Stomach smooth muscle (tissue), 2 donors: ENCODE results near the gene MPPED1.

Experiments used
- H3K27ac ChIP-seq: one replicate; pipeline ENCODE4 v1.7.0; 2013; ENCODE audit warnings: mild to moderate bottlenecking, low read length, inconsistent platforms
- H3K27me3 ChIP-seq, 2 donors: one replicate each; pipeline ENCODE4 v1.7.0; 2013; ENCODE audit warnings: low read length in 2 of 2; ENCODE audit not compliant: insufficient read depth in 2 of 2, control insufficient read depth in 1 of 2
- H3K36me3 ChIP-seq, 2 donors: one replicate each; pipeline ENCODE4 v1.7.0; 2013; ENCODE audit warnings: low read length in 2 of 2; ENCODE audit not compliant: control insufficient read depth in 2 of 2, insufficient read depth in 2 of 2
- H3K4me1 ChIP-seq: one replicate; pipeline ENCODE4 v1.7.0; 2013; ENCODE audit warnings: low read length; ENCODE audit not compliant: control insufficient read depth, insufficient read depth
- H3K4me3 ChIP-seq, 2 donors: one replicate each; pipeline ENCODE4 v1.7.0; 2013; ENCODE audit warnings: low read length in 2 of 2
- H3K9ac ChIP-seq, 2 donors: one replicate each; pipeline ENCODE4 v1.7.0; 2013; ENCODE audit warnings: low read length in 2 of 2, mild to moderate bottlenecking in 1 of 2
- H3K9me3 ChIP-seq, 2 donors: one replicate each; pipeline ENCODE4 v1.7.0; 2013; ENCODE audit warnings: low read length in 2 of 2; ENCODE audit not compliant: control insufficient read depth in 2 of 2
- donor health status: healthy.
- donor health status: Pancreatic carcinoma.

MPPED1 gene

GRCh38 chr22:43478621-43479300, 66.9 kb downstream of the MPPED1 start:
- Histone ChIP-seq H3K27ac (no peak overlapping the region), H3K9ac (no peak overlapping the region), H3K36me3 (no peaks in the 10 kb centered on the region), H3K27me3 (peaks cover 0 to 8% of the 10 kb centered on the region in 2 donors), H3K9me3 (no peaks in the 10 kb centered on the region), H3K4me1 (no peaks in the 10 kb centered on the region), H3K4me3 (no peak overlapping the region)

GRCh38 chr22:43479301-43479950, 67.6 kb downstream of the MPPED1 start:
- Histone ChIP-seq H3K27ac (no peak overlapping the region), H3K36me3 (no peaks in the 10 kb centered on the region), H3K9ac (no peak overlapping the region)

GRCh38 chr22:43479962-43480361, 68.1 kb downstream of the MPPED1 start:
- H3K36me3 ChIP-seq: no peaks in the 10 kb centered on the region
- no peak overlapping the region for H3K9ac ChIP-seq
- H3K27me3 ChIP-seq: peaks cover 0 to 8% of the 10 kb centered on the region in 2 donors
- no peak overlapping the region for H3K27ac ChIP-seq
- no peaks in the 10 kb centered on the region for H3K9me3 ChIP-seq
- H3K4me3 ChIP-seq: no peak overlapping the region
- no peaks in the 10 kb centered on the region for H3K4me1 ChIP-seq

More at GRCh38 chr22:43479301-43479950, 67.6 kb downstream of the MPPED1 start:
- Histone ChIP-seq H3K27me3 (peaks cover 0 to 8% of the 10 kb centered on the region in 2 donors), H3K4me1 (no peaks in the 10 kb centered on the region), H3K9me3 (no peaks in the 10 kb centered on the region), H3K4me3 (no peak overlapping the region)

- H3K4me1 ChIP-seq: no peaks in the 10 kb centered on the region
Measured at GRCh38 chr22:43481568-43482317, 69.9 kb downstream of the MPPED1 start.

GRCh38 chr22:43482318-43482625, 70.5 kb downstream of the MPPED1 start:
- Histone ChIP-seq H3K9me3 (no peaks in the 10 kb centered on the region), H3K27ac (no peak overlapping the region), H3K36me3 (no peaks in the 10 kb centered on the region), H3K9ac (no peak overlapping the region), H3K4me3 (no peak overlapping the region), H3K27me3 (peaks cover 5 to 10% of the 10 kb centered on the region in 2 donors), H3K4me1 (no peaks in the 10 kb centered on the region)

More at GRCh38 chr22:43481568-43482317, 69.9 kb downstream of the MPPED1 start:
- peaks cover 5 to 12% of the 10 kb centered on the region in 2 donors for H3K27me3 ChIP-seq
- no peaks in the 10 kb centered on the region for H3K36me3 ChIP-seq
- H3K27ac ChIP-seq: no peak overlapping the region
- H3K4me3 ChIP-seq: no peak overlapping the region
- H3K9me3 ChIP-seq: no peaks in the 10 kb centered on the region
- no peak overlapping the region for H3K9ac ChIP-seq

GRCh38 chr22:43483266-43483665, 71.5 kb downstream of the MPPED1 start:
- no peaks in the 10 kb centered on the region for H3K36me3 ChIP-seq
- H3K27me3 ChIP-seq: peaks cover 5 to 13% of the 10 kb centered on the region in 2 donors
- H3K4me3 ChIP-seq: no peak overlapping the region
- H3K27ac ChIP-seq: no peak overlapping the region
- H3K9ac ChIP-seq: no peak overlapping the region
- no peaks in the 10 kb centered on the region for H3K4me1 ChIP-seq
- no peaks in the 10 kb centered on the region for H3K9me3 ChIP-seq

GRCh38 chr22:43483669-43484068, 71.9 kb downstream of the MPPED1 start:
- Histone ChIP-seq H3K9ac (no peak overlapping the region), H3K27me3 (peaks cover 7 to 13% of the 10 kb centered on the region in 2 donors), H3K4me1 (no peaks in the 10 kb centered on the region), H3K36me3 (no peaks in the 10 kb centered on the region), H3K4me3 (no peak overlapping the region), H3K27ac (no peak overlapping the region), H3K9me3 (no peaks in the 10 kb centered on the region)

- Histone ChIP-seq H3K9me3 (no peaks in the 10 kb centered on the region), H3K36me3 (no peaks in the 10 kb centered on the region), H3K9ac (no peak overlapping the region), H3K27me3 (peaks cover 9 to 13% of the 10 kb centered on the region in 2 donors), H3K4me1 (no peaks in the 10 kb centered on the region), H3K27ac (no peak overlapping the region), H3K4me3 (no peak overlapping the region)
Measured at GRCh38 chr22:43484227-43484626, 72.4 kb downstream of the MPPED1 start.

GRCh38 chr22:43485502-43486089, 73.8 kb downstream of the MPPED1 start:
- H3K9ac ChIP-seq: no peak overlapping the region
- no peak overlapping the region for H3K4me3 ChIP-seq
- H3K36me3 ChIP-seq: no peaks in the 10 kb centered on the region
- no peaks in the 10 kb centered on the region for H3K9me3 ChIP-seq
- peaks cover 9 to 17% of the 10 kb centered on the region in 2 donors for H3K27me3 ChIP-seq
- H3K27ac ChIP-seq: no peak overlapping the region
- H3K4me1 ChIP-seq: no peaks in the 10 kb centered on the region

- peaks cover 9 to 13% of the 10 kb centered on the region in 2 donors for H3K27me3 ChIP-seq
- no peak overlapping the region for H3K27ac ChIP-seq
- H3K36me3 ChIP-seq: no peaks in the 10 kb centered on the region
- no peak overlapping the region for H3K4me3 ChIP-seq
- H3K9me3 ChIP-seq: no peaks in the 10 kb centered on the region
- no peak overlapping the region for H3K9ac ChIP-seq
- H3K4me1 ChIP-seq: no peaks in the 10 kb centered on the region
Measured at GRCh38 chr22:43487311-43488030, 75.7 kb downstream of the MPPED1 start.
